Muscle layer of colon (tissue), 2 donors: ENCODE results near the gene VPS26C.

Experiments
- H3K27ac ChIP-seq: one replicate; pipeline ENCODE4 v1.7.0; 2013; ENCODE audit warnings: low read depth, mild to moderate bottlenecking, low read length, moderate library complexity
- H3K27me3 ChIP-seq, 2 donors: one replicate each; pipeline ENCODE4 v1.7.0; 2013; ENCODE audit warnings: low read length in 2 of 2, mild to moderate bottlenecking in 2 of 2; ENCODE audit not compliant: insufficient read depth in 2 of 2, control insufficient read depth in 1 of 2
- H3K36me3 ChIP-seq: one replicate; pipeline ENCODE4 v1.7.0; 2013; ENCODE audit warnings: mild to moderate bottlenecking, low read length; ENCODE audit not compliant: insufficient read depth
- H3K4me1 ChIP-seq: one replicate; pipeline ENCODE4 v1.7.0; 2013; ENCODE audit warnings: mild to moderate bottlenecking, low read length; ENCODE audit not compliant: insufficient read depth
- H3K4me3 ChIP-seq, 2 donors: one replicate each; pipeline ENCODE4 v1.7.0; 2013; ENCODE audit warnings: low read length in 2 of 2, low read depth in 1 of 2, mild to moderate bottlenecking in 1 of 2, moderate library complexity in 1 of 2
- H3K9ac ChIP-seq: one replicate; pipeline ENCODE4 v1.7.0; 2013; ENCODE audit warnings: low read length
- H3K9me3 ChIP-seq: one replicate; pipeline ENCODE4 v1.7.0; 2013; ENCODE audit warnings: mild to moderate bottlenecking, low read length
- donor health status: abdominal sarcoma.
- donor health status: Adenocarcinoma of cecum.

Gene VPS26C

DNA sequence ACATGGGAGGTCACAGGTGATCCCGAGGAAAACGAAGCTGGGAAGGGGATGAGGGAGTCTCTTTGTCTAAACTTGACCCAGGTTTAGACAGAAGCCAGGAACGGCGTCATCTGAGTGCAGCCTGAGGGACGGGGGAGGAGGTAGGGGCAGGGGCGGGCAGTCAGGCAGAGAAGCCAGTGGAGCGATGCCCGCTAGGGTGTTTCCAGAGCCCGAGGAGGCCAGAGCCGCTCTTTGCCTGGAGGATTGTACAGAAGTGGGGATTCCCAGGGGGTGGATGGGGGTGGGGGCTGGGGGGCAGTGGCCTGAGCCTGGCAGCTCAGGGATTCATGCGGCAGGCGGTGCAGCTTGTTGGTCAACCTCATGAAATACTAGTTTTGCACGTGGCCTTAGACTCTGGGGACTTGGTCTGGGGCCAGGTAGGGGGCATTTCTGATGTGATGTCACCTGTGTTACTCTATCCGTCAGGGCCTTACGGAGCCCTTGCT, 58.4 kb downstream of the VPS26C start:
- Histone ChIP-seq H3K4me3 (no peak overlapping the region), H3K27ac (no peak overlapping the region), H3K4me1 (no peaks in the 10 kb centered on the region), H3K9ac (no peak overlapping the region), H3K36me3 (no peaks in the 10 kb centered on the region), H3K27me3 (no peaks in the 10 kb centered on the region), H3K9me3 (no peaks in the 10 kb centered on the region)

DNA sequence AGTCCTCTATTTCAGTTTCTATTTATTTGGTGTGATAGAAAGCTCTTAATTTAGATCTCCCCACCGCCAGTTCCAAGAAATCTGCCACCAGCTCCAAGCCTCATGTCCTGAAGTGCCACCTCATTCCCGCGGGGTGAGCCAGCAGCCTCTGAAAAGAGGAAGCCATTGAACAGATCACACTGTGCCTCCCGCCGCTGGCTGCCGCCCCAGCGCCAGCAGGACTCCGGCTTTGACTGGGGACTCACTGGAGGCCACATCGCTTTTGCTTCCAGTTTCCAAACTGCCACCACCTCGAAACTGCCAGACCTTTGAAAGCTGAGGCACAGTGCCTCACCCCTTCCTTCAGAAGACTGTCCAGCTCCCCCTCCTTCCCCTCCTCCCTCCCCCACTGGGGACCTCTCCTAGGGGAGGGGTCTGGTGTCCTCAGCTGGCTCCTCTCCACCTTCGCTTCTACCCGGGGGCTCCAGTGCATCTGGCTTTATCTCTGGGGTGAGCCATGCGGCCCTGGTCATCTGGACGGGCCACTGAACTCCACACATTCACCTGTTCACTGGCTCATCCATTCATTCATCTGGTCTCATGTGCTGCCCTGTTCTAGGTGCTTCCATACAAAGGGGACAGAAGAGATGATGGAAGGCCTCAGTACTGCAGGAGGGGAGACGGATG, 58.9 kb downstream of the VPS26C start:
- Histone ChIP-seq H3K4me3 (no peak overlapping the region), H3K9ac (no peak overlapping the region)

DNA sequence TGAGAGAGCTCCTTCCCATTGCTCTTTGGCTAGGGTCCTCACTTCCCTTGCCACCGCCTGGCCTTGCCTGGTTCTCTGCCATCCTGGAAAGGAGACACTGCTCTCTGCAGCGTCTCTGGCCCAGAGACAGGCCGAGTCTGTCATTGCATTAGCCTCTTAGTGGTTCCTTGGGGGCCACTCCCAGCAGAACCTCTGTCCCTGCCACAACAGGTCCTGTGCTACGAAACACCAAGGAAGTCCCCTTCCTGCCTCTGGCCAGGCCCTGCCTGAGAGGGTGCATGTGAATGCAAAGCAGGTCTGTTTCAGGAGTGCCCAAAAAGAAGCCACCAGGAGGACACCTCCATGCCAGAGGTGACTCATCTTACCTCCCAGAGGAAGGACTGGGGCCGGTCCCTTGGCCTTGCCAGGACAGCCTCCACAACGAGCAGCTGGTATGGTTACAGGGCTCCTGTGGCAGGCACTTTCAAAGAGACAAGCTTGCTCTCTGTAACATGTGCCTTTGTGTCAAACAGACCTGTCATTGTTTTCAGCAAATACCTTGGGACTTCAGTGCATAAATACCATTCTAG, 59.6 kb downstream of the VPS26C start:
- no peaks in the 10 kb centered on the region for H3K9me3 ChIP-seq
- no peak overlapping the region for H3K9ac ChIP-seq
- no peak overlapping the region for H3K27ac ChIP-seq
- H3K4me1 ChIP-seq: no peaks in the 10 kb centered on the region
- H3K36me3 ChIP-seq: peaks cover 10% of the 10 kb centered on the region
- H3K4me3 ChIP-seq: no peak overlapping the region
- no peaks in the 10 kb centered on the region for H3K27me3 ChIP-seq

More for the DNA sequence above, 58.9 kb downstream of the VPS26C start:
- H3K9me3 ChIP-seq: no peaks in the 10 kb centered on the region
- no peaks in the 10 kb centered on the region for H3K27me3 ChIP-seq
- H3K4me1 ChIP-seq: no peaks in the 10 kb centered on the region
- H3K36me3 ChIP-seq: peaks cover 3% of the 10 kb centered on the region
- H3K27ac ChIP-seq: no peak overlapping the region

DNA sequence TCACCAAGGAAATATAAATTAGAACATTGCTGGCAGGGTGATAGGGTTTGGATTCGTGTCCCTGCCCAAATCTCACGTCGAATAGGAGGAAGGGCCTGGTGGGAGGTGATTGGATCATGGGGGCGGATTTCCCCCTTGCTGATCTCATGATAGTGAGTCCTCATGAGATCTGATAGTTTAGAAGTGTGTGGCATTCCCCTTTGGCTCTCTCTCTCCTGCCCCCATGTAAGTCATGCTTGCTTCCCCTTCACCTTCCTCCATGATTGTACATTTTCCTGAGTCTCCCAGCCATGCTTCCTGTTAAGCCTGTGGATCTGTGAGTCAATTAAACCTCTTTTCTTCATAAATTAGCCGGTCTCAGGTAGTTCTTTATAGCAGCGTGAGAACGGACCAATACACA, 60.6 kb downstream of the VPS26C start:
- H3K27ac ChIP-seq: no peak overlapping the region
- no peak overlapping the region for H3K4me3 ChIP-seq
- no peak overlapping the region for H3K9ac ChIP-seq
- H3K9me3 ChIP-seq: no peaks in the 10 kb centered on the region
- H3K4me1 ChIP-seq: no peaks in the 10 kb centered on the region
- H3K36me3 ChIP-seq: peaks cover 17% of the 10 kb centered on the region
- no peaks in the 10 kb centered on the region for H3K27me3 ChIP-seq

DNA sequence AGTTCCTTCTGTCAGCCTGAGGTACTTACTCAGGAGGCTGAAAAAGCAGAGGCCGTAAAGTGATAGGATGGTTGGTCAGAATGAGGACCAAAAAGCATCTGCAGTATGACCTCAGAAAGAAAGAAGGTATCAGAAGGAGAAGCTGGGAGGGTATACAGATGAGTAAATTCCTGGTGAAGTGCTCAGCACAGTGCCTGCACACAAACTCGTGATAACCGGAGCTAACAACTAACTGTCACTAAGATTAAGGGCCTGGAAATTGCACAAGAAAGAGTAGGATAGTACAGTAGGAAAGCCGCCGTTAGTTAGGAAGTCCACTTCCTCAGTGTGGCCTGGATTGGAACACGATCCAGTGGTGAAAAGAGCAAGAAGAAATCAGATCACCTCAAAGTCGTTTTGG, 62.6 kb downstream of the VPS26C start:
- H3K27me3 ChIP-seq: no peaks in the 10 kb centered on the region
- no peak overlapping the region for H3K9ac ChIP-seq
- H3K27ac ChIP-seq: no peak overlapping the region
- H3K4me1 ChIP-seq: no peaks in the 10 kb centered on the region
- H3K36me3 ChIP-seq: peaks cover 30% of the 10 kb centered on the region
- no peaks in the 10 kb centered on the region for H3K9me3 ChIP-seq
- H3K4me3 ChIP-seq: no peak overlapping the region

DNA sequence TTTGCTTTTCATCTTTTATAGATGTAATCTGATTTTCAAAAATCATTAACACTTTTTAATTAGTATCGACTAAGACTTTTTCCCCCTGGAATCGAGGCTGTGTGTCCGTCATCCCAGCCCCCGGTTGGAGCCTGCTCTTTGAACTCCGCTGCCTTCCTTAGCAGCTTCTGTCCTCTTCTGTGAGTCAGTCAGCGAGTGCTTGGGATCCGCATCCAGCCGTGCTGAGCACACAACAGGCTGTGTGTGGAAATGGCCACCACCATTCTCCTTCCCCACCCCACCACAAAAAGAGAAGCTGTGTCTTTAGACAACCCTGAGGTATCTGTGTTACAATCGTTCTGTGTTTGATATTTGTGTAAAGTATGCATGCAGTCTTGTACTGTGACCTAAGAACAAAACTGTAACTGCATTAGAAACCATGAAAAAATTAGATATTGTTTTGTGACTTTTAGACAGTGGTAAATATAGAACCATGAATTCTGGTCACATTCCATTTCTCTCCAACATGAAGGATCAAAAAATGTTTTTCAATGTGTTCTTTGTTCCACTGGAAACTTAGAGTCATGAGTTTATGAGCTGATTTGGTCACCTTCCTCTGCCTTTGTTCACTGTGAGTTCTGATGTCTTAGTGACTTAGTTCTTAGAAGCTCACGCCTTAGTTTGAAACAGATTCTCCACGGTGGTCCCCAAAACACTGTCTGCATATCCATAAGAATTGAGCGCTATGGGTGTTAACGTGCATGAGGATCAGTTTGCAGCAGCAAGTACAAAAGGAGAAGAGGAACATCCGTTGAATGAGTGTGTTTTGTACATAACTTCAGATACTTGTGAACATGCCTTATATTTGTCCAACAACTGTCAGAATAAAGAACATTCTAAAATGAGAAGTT, 64.7 kb downstream of the VPS26C start:
- no peak overlapping the region for H3K4me3 ChIP-seq
- no peak overlapping the region for H3K27ac ChIP-seq
- no peaks in the 10 kb centered on the region for H3K4me1 ChIP-seq
- H3K36me3 ChIP-seq: peaks cover 44% of the 10 kb centered on the region
- no peak overlapping the region for H3K9ac ChIP-seq
- no peaks in the 10 kb centered on the region for H3K27me3 ChIP-seq
- H3K9me3 ChIP-seq: no peaks in the 10 kb centered on the region

DNA sequence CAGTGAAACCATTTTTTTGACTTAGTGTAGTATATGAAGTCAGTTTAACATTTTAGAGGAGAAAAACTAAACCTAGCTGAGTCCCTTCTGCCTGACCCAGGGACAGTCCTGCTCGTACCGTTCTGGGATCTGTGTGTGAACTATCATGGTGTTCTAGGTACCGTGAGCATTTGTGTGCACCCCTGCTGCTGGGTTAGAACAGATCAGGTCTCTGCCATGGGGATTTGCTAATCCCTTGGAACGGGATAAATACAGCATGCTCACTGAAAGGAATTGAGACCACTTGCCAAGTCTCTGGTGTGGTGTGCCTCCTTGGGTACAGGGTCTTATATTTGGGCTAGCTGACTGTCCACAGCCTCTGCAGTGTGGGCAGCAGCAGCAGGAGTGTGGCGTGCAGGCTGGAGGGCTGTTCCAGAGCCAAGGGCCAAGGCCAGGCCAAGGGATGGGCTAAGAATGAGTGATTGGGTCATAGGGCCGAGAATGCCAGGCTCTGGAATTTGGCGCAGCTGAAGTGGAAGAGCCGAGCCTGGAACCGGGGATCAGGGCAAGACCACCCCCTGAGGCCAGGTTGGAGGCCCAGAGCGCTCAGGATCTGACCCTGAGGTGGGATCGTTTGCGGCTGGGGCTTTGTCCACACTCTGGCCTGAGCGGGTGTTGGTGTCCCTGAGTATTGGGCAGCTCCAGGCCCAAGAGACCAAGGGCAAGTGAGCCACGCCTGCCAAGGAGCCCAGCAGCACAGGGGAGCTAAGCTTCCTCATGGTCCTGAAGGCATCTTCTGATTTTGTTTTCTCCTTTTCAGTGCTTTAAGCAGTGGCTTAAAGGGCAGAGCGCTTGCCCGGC, 66.3 kb downstream of the VPS26C start:
- Histone ChIP-seq H3K9me3 (no peaks in the 10 kb centered on the region), H3K4me3 (no peak overlapping the region), H3K27ac (no peak overlapping the region), H3K4me1 (no peaks in the 10 kb centered on the region), H3K9ac (no peak overlapping the region), H3K36me3 (peaks cover 53% of the 10 kb centered on the region), H3K27me3 (no peaks in the 10 kb centered on the region)

DNA sequence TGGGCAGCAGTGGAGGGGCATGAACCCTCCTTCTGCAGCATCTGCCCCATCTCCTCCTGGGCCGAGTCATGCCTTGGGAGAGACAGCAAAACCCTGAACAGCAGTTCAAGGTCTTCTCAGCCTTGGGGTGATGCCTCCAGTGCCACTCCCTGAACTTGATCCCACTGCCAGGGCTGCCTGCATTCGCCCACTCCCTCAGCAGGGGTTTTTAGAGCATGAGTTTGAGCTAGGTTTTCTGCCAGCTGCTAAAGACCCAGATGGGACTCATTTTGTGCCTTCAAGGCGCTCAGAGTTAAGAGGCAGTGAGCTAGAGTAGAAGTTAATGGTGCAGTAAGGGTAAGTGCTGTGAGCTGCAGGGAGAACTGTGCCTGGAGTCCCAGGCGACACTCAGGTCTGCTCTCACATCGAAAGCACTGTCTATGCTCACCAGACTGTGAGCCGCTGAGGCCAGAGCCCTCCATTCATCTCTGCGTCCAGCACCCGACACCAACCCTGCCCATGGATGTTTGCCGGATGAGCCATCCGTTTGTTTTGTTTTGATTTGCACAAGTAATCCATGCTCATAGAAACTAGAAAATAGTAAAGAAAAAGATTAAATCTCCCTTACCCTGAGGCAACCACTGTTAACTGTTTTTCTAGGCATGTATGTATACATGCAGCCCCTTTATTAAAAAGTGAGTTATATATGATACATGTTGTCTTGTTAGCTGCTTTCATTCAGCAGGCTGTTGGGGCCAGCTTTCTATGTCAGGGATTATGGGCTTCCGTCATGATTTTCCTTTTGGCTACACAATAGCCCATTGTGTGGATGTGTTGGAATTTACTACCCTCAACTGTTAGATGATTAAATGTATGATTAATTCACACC, 67.8 kb downstream of the VPS26C start:
- Histone ChIP-seq H3K9me3 (no peaks in the 10 kb centered on the region), H3K27ac (no peak overlapping the region), H3K4me1 (no peaks in the 10 kb centered on the region), H3K9ac (no peak overlapping the region), H3K27me3 (no peaks in the 10 kb centered on the region), H3K4me3 (no peak overlapping the region), H3K36me3 (peaks cover 60% of the 10 kb centered on the region)

DNA sequence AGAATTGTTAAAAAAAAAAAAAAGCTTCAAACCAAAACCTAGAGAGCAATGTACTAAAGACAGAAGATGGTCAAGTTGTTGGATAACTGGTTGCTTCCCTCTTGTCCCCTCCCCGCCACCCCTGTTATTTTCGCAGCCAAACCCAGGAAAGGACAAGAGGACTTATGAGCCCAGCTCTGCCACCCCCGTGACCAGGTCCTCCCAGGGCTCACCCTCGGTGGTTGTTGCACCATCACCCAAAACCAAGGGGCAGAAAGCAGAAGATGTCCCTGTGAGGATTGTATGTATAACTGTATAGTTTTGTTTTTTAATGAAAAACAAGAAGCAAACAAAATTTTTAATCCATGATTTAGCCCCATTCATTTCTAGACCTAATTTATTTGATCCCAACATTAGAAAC, 69.4 kb downstream of the VPS26C start:
- Histone ChIP-seq H3K9me3 (no peaks in the 10 kb centered on the region), H3K27ac (no peak overlapping the region), H3K36me3 (peaks cover 60% of the 10 kb centered on the region), H3K4me1 (no peaks in the 10 kb centered on the region), H3K4me3 (no peak overlapping the region), H3K9ac (no peak overlapping the region), H3K27me3 (no peaks in the 10 kb centered on the region)

DNA sequence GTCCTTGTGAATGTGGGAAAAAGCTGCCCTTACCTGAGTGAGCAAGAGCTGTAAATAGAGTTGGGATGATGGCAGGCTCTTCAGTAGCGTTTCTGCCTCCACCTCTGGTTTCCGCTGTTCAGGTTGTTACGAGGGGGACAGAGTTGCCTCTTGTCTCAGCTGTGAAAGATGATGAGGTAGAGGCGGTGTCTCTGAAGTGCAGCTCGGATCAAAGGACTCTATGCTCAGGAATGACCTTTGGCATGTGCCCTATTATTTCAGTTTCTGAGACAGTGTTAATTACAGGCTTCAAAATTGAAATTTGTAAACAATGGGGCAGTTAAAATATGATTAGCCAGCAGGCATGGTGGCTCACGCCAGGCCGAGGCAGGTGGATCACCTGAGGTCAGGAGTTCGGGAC, 70.3 kb downstream of the VPS26C start:
- Histone ChIP-seq H3K36me3 (peaks cover 60% of the 10 kb centered on the region), H3K27ac (no peak overlapping the region), H3K27me3 (no peaks in the 10 kb centered on the region), H3K4me1 (no peaks in the 10 kb centered on the region), H3K4me3 (no peak overlapping the region), H3K9ac (no peak overlapping the region), H3K9me3 (no peaks in the 10 kb centered on the region)
